SK-MEL-5 (cell line): ENCODE measurements around the gene GHRHR. TPM values are rescaled to one million over a fixed set of nuclear protein-coding genes. Genes with fewer than 3 reads are reported as not detected.

Experiments
- DNase-seq: peaks from one replicate; pipeline ENCODE4 v3.0.0-alpha.2; 2016; ENCODE audit warnings: low read depth, low spot score
- in situ Hi-C: cut with HindIII; loops from 2 replicates; pipeline ENCODE4 v1.10.0; 2016; ENCODE audit warnings: low sequenced_read_pairs, high pct_unique_total_duplicates, low pct_unique_long_range_greater_than_20kb
- total RNA-seq: library from RNA; depleted of rRNA; stranded (reverse); fragments of >200 nt; shearing (Covaris generic); gene quantifications from 2 replicates; pipeline ENCODE4 v1.2.3, GENCODE V29; 2014

The GHRHR gene
- total RNA-seq, 1 experiment from 2014 or later: not detected

GRCh38 chr7:30925913-30926312 lies 37.8 kb upstream of the GHRHR start:
- DNase-seq: no peak
- in situ Hi-C loops: no loop called here

GRCh38 chr7:30926313-30926712 lies 37.4 kb upstream of the GHRHR start:
- in situ Hi-C loops: no loop called here
- DNase-seq: no peak

- DNase-seq: no peak
- in situ Hi-C loops: no loop called here
Measured at GRCh38 chr7:30927040-30927439, 36.7 kb upstream of the GHRHR start.

GRCh38 chr7:30927559-30927958 lies 36.2 kb upstream of the GHRHR start:
- DNase-seq: no peak
- in situ Hi-C loops: no loop called here

GRCh38 chr7:30928254-30928872 lies 35.4 kb upstream of the GHRHR start:
- in situ Hi-C loops: no loop called here
- no peak for DNase-seq

GRCh38 chr7:30929686-30930085 lies 34.1 kb upstream of the GHRHR start:
- in situ Hi-C loops: no loop called here
- no peak for DNase-seq

GRCh38 chr7:30930621-30931020 lies 33.1 kb upstream of the GHRHR start:
- DNase-seq: no peak
- in situ Hi-C loops: no loop called here

GRCh38 chr7:30931161-30931928 lies 32.4 kb upstream of the GHRHR start:
- in situ Hi-C loops: no loop called here
- DNase-seq: no peak

GRCh38 chr7:30931929-30932540 lies 31.7 kb upstream of the GHRHR start:
- no peak for DNase-seq
- in situ Hi-C loops: no loop called here

GRCh38 chr7:30932562-30932961 lies 31.2 kb upstream of the GHRHR start:
- no peak for DNase-seq
- in situ Hi-C loops: no loop called here

GRCh38 chr7:30933124-30933974 lies 30.4 kb upstream of the GHRHR start:
- no peak for DNase-seq
- in situ Hi-C loops: no loop called here

GRCh38 chr7:30934225-30934624 lies 29.5 kb upstream of the GHRHR start:
- in situ Hi-C loops: no loop called here
- no peak for DNase-seq

GRCh38 chr7:30934732-30935568 lies 28.8 kb upstream of the GHRHR start:
- in situ Hi-C loops: no loop called here
- DNase-seq: no peak

- in situ Hi-C loops: no loop called here
- no peak for DNase-seq
Measured at GRCh38 chr7:30935569-30935877, 28.2 kb upstream of the GHRHR start.

- DNase-seq: peak; percentile 36
- in situ Hi-C loops: no loop called here
Measured at GRCh38 chr7:30936650-30937245, 27.0 kb upstream of the GHRHR start.

GRCh38 chr7:30937416-30937815 lies 26.3 kb upstream of the GHRHR start:
- in situ Hi-C loops: no loop called here
- peak; percentile 36 for DNase-seq
